CD1c-positive myeloid dendritic cell (primary cell): ENCODE data around the gene COPRS.

Source experiments
- DNase-seq: peaks from one replicate; pipeline ENCODE4 v3.0.0-alpha.2; 2016; ENCODE audit errors: extremely low spot score

The COPRS gene

GRCh38 chr17:31808521-31809050 is 50.5 kb downstream of the COPRS start:
- no peak for DNase-seq

GRCh38 chr17:31807846-31808245 is 51.2 kb downstream of the COPRS start:
- DNase-seq: no peak

- no peak for DNase-seq
Observed at GRCh38 chr17:31806921-31807320, 52.1 kb downstream of the COPRS start.

- no peak for DNase-seq
Observed at GRCh38 chr17:31803494-31804213, 55.4 kb downstream of the COPRS start.

GRCh38 chr17:31802502-31802901 is 56.5 kb downstream of the COPRS start:
- peak; percentile 73 for DNase-seq
